Progenitor cell of endocrine pancreas (in vitro differentiated cells): Measurements from ENCODE around the gene HOXC11. TPM values are rescaled to one million over a fixed set of nuclear protein-coding genes. Genes with fewer than 3 reads are reported as not detected.

Source experiments
- DNase-seq: peaks from one replicate; pipeline ENCODE4 v3.0.0; 2021; ENCODE audit warnings: low spot score; ENCODE audit not compliant: unreplicated experiment
- H3K27ac Mint-ChIP-seq: 2 replicates; pipeline ENCODE4 v1.8.0; 2021; ENCODE audit warnings: mild to moderate bottlenecking, moderate library complexity, mixed read lengths
- H3K27me3 Mint-ChIP-seq: 2 replicates; pipeline ENCODE4 v1.8.0; 2021; ENCODE audit warnings: mixed read lengths
- H3K36me3 Mint-ChIP-seq: 2 replicates; pipeline ENCODE4 v1.8.0; 2022; ENCODE audit warnings: mixed read lengths; ENCODE audit not compliant: insufficient read depth
- H3K4me1 Mint-ChIP-seq: 2 replicates; pipeline ENCODE4 v1.8.0; 2021; ENCODE audit warnings: low read depth, mixed read lengths
- H3K4me3 Mint-ChIP-seq: 2 replicates; pipeline ENCODE4 v1.8.0; 2021; ENCODE audit warnings: low read depth, mild to moderate bottlenecking, moderate library complexity, mixed read lengths
- H3K9me3 Mint-ChIP-seq: 2 replicates; pipeline ENCODE4 v1.8.0; 2021; ENCODE audit warnings: low read depth, mixed read lengths
- total RNA-seq: library from RNA; stranded (reverse); gene quantifications from 2 replicates; pipeline ENCODE4 v1.2.1, GENCODE V29; 2021
- TF ChIP-seq, protein P1 (sequence below): fragments of 200-600 bp; sonication (generic); IDR thresholded peaks from one replicate; pipeline ENCODE4 v1.5.0; 2021; ENCODE audit warnings: antibody characterized with exemption, mild to moderate bottlenecking; ENCODE audit not compliant: unreplicated experiment

The HOXC11 gene
- total RNA-seq, 1 donor from 2014 or later = not detected

DNA sequence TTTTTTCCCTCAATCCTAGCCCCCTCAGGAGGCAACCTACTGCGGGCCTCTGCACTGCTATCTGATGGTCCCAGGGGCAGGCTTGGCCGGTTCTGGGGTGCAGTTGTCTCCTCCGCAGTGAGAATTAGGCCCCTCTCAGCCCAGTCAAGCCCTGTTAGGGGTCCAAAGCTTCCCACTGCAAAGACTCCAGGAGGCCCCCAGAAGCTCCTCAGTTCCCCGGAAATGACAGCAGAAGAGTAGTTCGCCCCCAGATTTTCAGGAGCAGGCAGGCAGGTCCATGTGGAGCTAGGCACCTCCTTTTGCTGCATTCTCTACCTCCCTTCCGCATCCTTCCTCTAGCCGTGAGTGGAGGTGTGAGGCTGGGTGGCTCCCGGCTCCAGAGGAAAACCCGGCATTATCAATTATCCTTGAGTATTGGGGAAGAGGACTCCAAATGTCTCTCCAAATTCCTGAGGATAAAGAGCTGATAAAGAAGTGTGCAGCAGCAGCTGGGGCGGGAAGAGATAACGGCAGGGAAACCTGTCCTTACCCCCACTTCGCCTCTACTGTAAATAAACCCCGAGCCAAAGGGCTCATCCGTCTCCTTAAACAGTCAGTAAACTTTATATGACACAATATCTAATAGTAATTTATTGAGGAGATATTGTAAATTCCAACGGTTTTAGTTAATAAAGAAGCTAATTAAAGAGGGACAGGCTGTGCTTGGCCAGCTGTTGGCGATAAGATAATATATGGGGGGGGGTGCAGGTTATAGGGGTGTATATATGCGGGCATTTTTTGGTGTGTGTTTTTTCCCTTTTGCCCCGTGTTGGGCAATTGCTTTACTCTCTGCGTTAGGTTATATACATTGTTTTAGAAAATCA, 18.9 kb upstream of the HOXC11 start:
- peak overlapping the region; percentile 56 for H3K27ac Mint-ChIP-seq
- H3K27me3 Mint-ChIP-seq = peaks cover 97% of the 10 kb centered on the region
- DNase-seq = no peak
- no peak overlapping the region for H3K4me3 Mint-ChIP-seq
- TF ChIP-seq, protein P1, sequence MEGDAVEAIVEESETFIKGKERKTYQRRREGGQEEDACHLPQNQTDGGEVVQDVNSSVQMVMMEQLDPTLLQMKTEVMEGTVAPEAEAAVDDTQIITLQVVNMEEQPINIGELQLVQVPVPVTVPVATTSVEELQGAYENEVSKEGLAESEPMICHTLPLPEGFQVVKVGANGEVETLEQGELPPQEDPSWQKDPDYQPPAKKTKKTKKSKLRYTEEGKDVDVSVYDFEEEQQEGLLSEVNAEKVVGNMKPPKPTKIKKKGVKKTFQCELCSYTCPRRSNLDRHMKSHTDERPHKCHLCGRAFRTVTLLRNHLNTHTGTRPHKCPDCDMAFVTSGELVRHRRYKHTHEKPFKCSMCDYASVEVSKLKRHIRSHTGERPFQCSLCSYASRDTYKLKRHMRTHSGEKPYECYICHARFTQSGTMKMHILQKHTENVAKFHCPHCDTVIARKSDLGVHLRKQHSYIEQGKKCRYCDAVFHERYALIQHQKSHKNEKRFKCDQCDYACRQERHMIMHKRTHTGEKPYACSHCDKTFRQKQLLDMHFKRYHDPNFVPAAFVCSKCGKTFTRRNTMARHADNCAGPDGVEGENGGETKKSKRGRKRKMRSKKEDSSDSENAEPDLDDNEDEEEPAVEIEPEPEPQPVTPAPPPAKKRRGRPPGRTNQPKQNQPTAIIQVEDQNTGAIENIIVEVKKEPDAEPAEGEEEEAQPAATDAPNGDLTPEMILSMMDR = no peak
- no peaks in the 10 kb centered on the region for H3K9me3 Mint-ChIP-seq
- no peaks in the 10 kb centered on the region for H3K36me3 Mint-ChIP-seq
- no peaks in the 10 kb centered on the region for H3K4me1 Mint-ChIP-seq

DNA sequence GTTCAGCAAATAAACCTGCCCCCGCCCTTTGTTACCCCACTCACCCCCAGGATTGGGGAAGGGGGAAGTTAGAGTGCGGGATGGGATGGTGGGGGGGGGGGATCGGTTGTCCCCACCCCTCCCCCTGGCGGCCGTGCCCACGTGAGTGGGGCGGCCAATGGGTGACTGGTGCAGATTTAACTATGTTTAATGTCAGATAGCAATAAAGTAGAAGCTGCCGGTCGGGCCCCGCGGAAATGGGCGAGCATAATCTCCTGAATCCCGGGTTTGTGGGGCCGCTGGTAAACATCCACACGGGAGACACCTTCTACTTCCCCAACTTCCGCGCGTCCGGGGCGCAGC, 18.3 kb upstream of the HOXC11 start, which contains the start of gene HOXC12:
Gene HOXC12, plus strand, starts transcription at position 210 of the 342 bp plus-strand sequence. Its CDS starts 27 bp downstream, at position 237.
- DNase-seq = no peak
- Mint-ChIP-seq H3K4me1 (no peaks in the 10 kb centered on the region), H3K4me3 (no peak within 1 kb of the TSS), H3K27ac (peak within 1 kb of the TSS; percentile 56), H3K9me3 (no peaks in the 10 kb centered on the region), H3K36me3 (no peaks in the 10 kb centered on the region), H3K27me3 (peaks cover 97% of the 10 kb centered on the region)
- TF ChIP-seq, protein P1 = no peak

DNA sequence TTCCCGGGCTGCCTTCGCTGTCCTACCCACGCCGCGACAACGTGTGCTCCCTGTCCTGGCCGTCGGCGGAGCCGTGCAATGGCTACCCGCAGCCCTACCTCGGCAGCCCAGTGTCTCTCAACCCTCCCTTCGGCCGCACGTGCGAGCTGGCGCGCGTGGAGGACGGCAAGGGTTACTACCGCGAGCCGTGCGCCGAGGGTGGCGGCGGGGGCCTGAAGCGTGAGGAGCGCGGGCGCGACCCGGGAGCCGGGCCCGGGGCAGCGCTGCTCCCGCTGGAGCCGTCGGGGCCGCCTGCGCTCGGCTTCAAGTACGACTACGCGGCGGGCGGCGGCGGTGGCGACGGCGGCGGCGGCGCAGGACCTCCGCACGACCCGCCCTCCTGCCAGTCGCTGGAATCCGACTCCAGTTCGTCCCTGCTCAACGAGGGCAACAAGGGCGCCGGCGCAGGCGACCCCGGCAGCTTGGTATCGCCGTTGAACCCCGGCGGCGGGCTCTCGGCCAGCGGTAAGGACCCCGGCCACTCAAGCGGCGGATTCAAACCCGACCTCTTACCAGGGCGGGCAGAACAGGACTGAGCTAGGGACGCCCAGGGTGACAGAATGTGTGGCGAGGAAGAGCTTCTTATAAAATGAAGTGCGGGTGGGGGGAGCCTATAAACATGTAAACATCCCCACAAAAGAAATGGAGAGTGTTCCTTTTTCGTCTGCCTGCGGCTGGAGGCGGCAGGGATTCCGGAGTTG, 17.7 kb upstream of the HOXC11 start:
- DNase-seq = no peak
- H3K4me3 Mint-ChIP-seq = no peak overlapping the region
- H3K27me3 Mint-ChIP-seq = peaks cover 97% of the 10 kb centered on the region
- H3K4me1 Mint-ChIP-seq = no peaks in the 10 kb centered on the region
- H3K27ac Mint-ChIP-seq = no peak overlapping the region
- no peaks in the 10 kb centered on the region for H3K36me3 Mint-ChIP-seq
- H3K9me3 Mint-ChIP-seq = no peaks in the 10 kb centered on the region
- TF ChIP-seq, protein P1 = no peak

DNA sequence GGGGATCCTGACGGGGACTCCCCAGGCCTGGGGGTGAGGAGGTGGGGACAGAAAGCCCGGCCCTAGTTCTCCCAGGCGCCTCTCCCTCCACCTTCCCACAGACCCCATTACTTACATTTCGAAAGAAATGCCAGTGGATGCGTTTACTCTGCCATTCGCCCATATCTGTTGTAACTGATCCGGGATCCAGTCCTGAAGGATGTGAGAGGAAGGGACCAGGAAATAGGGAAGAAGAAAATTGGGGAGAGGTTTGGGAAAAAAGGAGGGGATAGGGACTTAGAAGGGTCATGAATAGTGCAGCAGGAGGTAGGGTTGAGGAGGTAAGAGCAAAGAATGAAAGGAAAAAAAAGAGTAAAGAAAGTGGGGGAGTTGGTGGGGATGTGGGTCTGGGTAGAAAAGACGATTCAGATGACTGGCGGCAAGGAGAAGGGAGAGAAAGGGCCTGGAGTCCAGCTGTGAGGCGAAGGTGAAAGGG, 17.1 kb upstream of the HOXC11 start:
- Mint-ChIP-seq H3K36me3 (no peaks in the 10 kb centered on the region), H3K27ac (no peak overlapping the region), H3K4me3 (no peak overlapping the region), H3K27me3 (peaks cover 97% of the 10 kb centered on the region), H3K4me1 (no peaks in the 10 kb centered on the region), H3K9me3 (no peaks in the 10 kb centered on the region)
- TF ChIP-seq, protein P1 = no peak
- no peak for DNase-seq

DNA sequence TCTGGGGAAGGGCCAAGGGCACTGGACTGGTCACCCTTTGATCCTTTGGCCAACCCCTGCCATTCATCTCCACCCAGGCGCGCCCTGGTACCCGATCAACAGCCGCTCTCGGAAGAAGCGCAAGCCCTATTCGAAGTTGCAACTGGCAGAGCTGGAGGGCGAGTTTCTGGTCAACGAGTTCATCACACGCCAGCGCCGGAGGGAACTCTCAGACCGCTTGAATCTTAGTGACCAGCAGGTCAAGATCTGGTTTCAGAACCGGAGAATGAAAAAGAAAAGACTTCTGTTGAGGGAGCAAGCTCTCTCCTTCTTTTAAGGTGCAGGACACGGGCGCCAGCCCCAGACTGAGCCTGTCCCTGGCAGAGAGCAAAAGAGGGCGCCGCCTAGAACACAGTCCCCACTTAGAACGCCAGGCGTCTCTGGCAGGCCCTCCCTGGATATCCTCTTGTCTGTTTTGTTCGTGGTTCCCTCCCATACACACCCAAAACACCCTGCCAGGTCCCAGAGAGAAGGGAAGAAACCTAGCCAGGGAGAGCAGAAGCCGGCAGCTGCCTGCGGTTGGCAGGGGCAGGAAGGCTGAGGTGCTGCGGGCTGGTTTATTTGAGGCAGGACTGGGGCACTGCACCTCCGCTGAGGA, 16.6 kb upstream of the HOXC11 start:
- H3K4me1 Mint-ChIP-seq = no peaks in the 10 kb centered on the region
- no peaks in the 10 kb centered on the region for H3K36me3 Mint-ChIP-seq
- H3K27ac Mint-ChIP-seq = no peak overlapping the region

More for the DNA sequence above, 16.6 kb upstream of the HOXC11 start:
- Mint-ChIP-seq H3K4me3 (no peak overlapping the region), H3K27me3 (peaks cover 97% of the 10 kb centered on the region), H3K9me3 (no peaks in the 10 kb centered on the region)
- TF ChIP-seq, protein P1 = no peak
- DNase-seq = no peak
